K562 (cell line): Measurements from ENCODE around the gene GATA6. TPM values are rescaled to one million over a fixed set of nuclear protein-coding genes. Genes with fewer than 3 reads are reported as not detected.

Experiments used
- ATAC-seq: fragments of 200-7000 bp; cut with Tn5 transposase; 3 replicates; pipeline ENCODE4 v1.9.1; 2020; ENCODE audit warnings: moderate library complexity
- BruUV-seq: library from RNA; stranded (reverse); fragments of 400-500 nt; replicated peaks from 2 replicates; lab custom pipeline; 2021; lab: Mats Ljungman, UMichigan
- CTCF ChIA-PET: fragments of 300-600 bp; formaldehyde crosslinking; extraction: SDS; loops from one replicate; lab custom pipeline; 2021; ENCODE audit warnings: low intra/inter-chr PET ratio; lab: Yijun Ruan, JAX
- POLR2A ChIA-PET: fragments of 300-600, 350-650 bp; sonication (Branson Sonifier 250); formaldehyde crosslinking; extraction: SDS; loops from one replicate; lab custom pipeline; 2021; ENCODE audit warnings: antibody characterized with exemption, inconsistent platforms; lab: Yijun Ruan, JAX
- DNase-seq, 4 experiments: peaks; one replicate each; pipeline versions ENCODE4 v3.0.0 to v3.0.0-alpha.2; 2011 to 2018; ENCODE audit warnings: low spot score in 3 of 4, mixed read lengths in 3 of 4; ENCODE audit errors: extremely low read depth in 1 of 4
- FAIRE-seq: peaks from 2 replicates; lab custom pipeline; 2011; peaks lifted over from hg19 to GRCh38; lab: Jason Lieb, UNC
- H2AFZ ChIP-seq: 2 replicates; pipeline ENCODE4 v1.6.0; 2011; ENCODE audit warnings: low read depth, low read length, control low read depth, inconsistent platforms
- H3K27ac ChIP-seq: fragments of 200-600 bp; 3 replicates; pipeline ENCODE4 v1.8.0; 2011; ENCODE audit warnings: low read depth, mild to moderate bottlenecking, control low read depth, inconsistent platforms, low read length, moderate library complexity, mixed read lengths; ENCODE audit errors: extremely low read depth
- H3K27me3 ChIP-seq, 2 experiments: fragments of 300-600 bp in 1 of 2; 2 replicates in 1 of 2; 3 replicates in 1 of 2; pipeline versions ENCODE4 v1.6.0 to v1.8.0; 2011; ENCODE audit warnings: inconsistent platforms in 2 of 2, low read length in 2 of 2, mild to moderate bottlenecking in 1 of 2, mixed read lengths in 1 of 2, moderate library complexity in 1 of 2; ENCODE audit not compliant: control insufficient read depth in 2 of 2, insufficient read depth in 2 of 2
- H3K36me3 ChIP-seq: fragments of 300-600 bp; 3 replicates; pipeline ENCODE4 v1.8.0; 2011; ENCODE audit warnings: mild to moderate bottlenecking, low read length, inconsistent platforms; ENCODE audit not compliant: control insufficient read depth, insufficient read depth
- H3K4me1 ChIP-seq, 2 experiments: fragments of 200-600 bp in 1 of 2; replicated peaks in 1 of 2; 2 replicates in 1 of 2; 3 replicates in 1 of 2; pipeline versions ENCODE4 v1.5.1 to v1.8.0; 2011; ENCODE audit warnings: inconsistent platforms in 2 of 2, low read length in 2 of 2, mild to moderate bottlenecking in 1 of 2, mixed read lengths in 1 of 2, moderate library complexity in 1 of 2; ENCODE audit not compliant: control insufficient read depth in 2 of 2, insufficient read depth in 2 of 2
- H3K4me2 ChIP-seq: 2 replicates; pipeline ENCODE4 v1.6.1; 2011; ENCODE audit warnings: low read length, control low read depth, inconsistent platforms, mixed read lengths; ENCODE audit not compliant: insufficient read depth
- H3K4me3 ChIP-seq: fragments of 200-600 bp; sonication (generic), shearing (Covaris generic); 2 replicates; pipeline ENCODE4 v1.5.1; 2016; ENCODE audit warnings: control low read depth, inconsistent platforms
- H3K79me2 ChIP-seq: fragments of 200-600 bp; 3 replicates; pipeline ENCODE4 v1.8.0; 2011; ENCODE audit warnings: low read length, inconsistent platforms; ENCODE audit not compliant: control insufficient read depth, insufficient read depth
- H3K9ac ChIP-seq, 2 experiments: 2 replicates each; pipeline versions ENCODE4 v1.6.0 to v1.6.1; 2011; ENCODE audit warnings: low read depth in 2 of 2, low read length in 2 of 2, control low read depth in 1 of 2, inconsistent platforms in 1 of 2, mild to moderate bottlenecking in 1 of 2, mixed read lengths in 1 of 2; ENCODE audit not compliant: insufficient read depth in 1 of 2
- H3K9me1 ChIP-seq: one replicate; pipeline ENCODE4 v1.6.0; 2011; ENCODE audit warnings: inconsistent platforms, mild to moderate bottlenecking, low read length, moderate library complexity; ENCODE audit not compliant: control insufficient read depth, insufficient read depth
- H3K9me3 ChIP-seq: replicated peaks from 2 replicates; pipeline ENCODE4 v1.5.1; 2011; ENCODE audit warnings: low read depth, low read length, inconsistent platforms; ENCODE audit not compliant: control insufficient read depth, insufficient read depth
- H4K20me1 ChIP-seq: replicated peaks from 2 replicates; pipeline ENCODE4 v1.6.1; 2011; ENCODE audit warnings: low read length, inconsistent platforms, mixed read lengths; ENCODE audit not compliant: control insufficient read depth, insufficient read depth
- ATF4 ChIP-seq: fragments of 450-650 bp; formaldehyde crosslinking; IDR thresholded peaks from 2 replicates; pipeline ENCODE4 v1.4.0; 2022; ENCODE audit warnings: mild to moderate bottlenecking, moderate library complexity
- CBX5 ChIP-seq: IDR thresholded peaks from 2 replicates; pipeline ENCODE4 v1.6.1; 2014; ENCODE audit warnings: low read depth, borderline replicate concordance
- CREBBP ChIP-seq: IDR thresholded peaks from one replicate; pipeline ENCODE4 v1.6.1; 2012; ENCODE audit warnings: low read depth, mild to moderate bottlenecking, control low read depth, inconsistent platforms, low read length
- ERF ChIP-seq: fragments of 450-650 bp; formaldehyde crosslinking; IDR thresholded peaks from 2 replicates; pipeline ENCODE4 v1.4.0; 2020; ENCODE audit warnings: mild to moderate bottlenecking, mixed read lengths
- GABPA ChIP-seq: fragments of 200-800 bp; sonication (Bioruptor generic); conservative IDR thresholded peaks from 2 replicates; pipeline ENCODE4 v1.6.1; 2016; ENCODE audit warnings: low read depth, missing genetic modification characterization, missing compliant biosample characterization
- GATA2 ChIP-seq: sonication (generic); formaldehyde crosslinking; IDR thresholded peaks from 2 replicates; pipeline ENCODE4 v1.4.0; 2020; ENCODE audit warnings: mild to moderate bottlenecking, missing genetic modification reagents
- KAT7 ChIP-seq: sonication (generic); formaldehyde crosslinking; IDR thresholded peaks from 2 replicates; pipeline ENCODE4 v1.8.0; 2022; ENCODE audit warnings: missing genetic modification reagents, mild to moderate bottlenecking, borderline replicate concordance
- KDM4B ChIP-seq, 2 experiments: fragments of 450-650 bp in 1 of 2; sonication (generic) in 1 of 2; IDR thresholded peaks; 2 replicates each; pipeline ENCODE4 v1.6.1; 2016 to 2017; ENCODE audit warnings: borderline replicate concordance in 2 of 2, antibody characterized with exemption in 1 of 2, low read depth in 1 of 2, mild to moderate bottlenecking in 1 of 2
- MEF2A ChIP-seq: IDR thresholded peaks from 2 replicates; pipeline ENCODE4 v1.6.1; 2011; ENCODE audit warnings: low read depth, mild to moderate bottlenecking, low read length, moderate library complexity; ENCODE audit not compliant: control insufficient read depth
- NFYB ChIP-seq: IDR thresholded peaks from 2 replicates; pipeline ENCODE4 v1.6.1; 2011; ENCODE audit warnings: mild to moderate bottlenecking, moderate library complexity; ENCODE audit not compliant: insufficient read length; ENCODE audit errors: extremely low read depth
- OTX1 ChIP-seq: fragments of 450-650 bp; formaldehyde crosslinking; IDR thresholded peaks from 2 replicates; pipeline ENCODE4 v1.4.0; 2022; ENCODE audit warnings: mild to moderate bottlenecking
- PREB ChIP-seq: sonication (generic); formaldehyde crosslinking; IDR thresholded peaks from 2 replicates; pipeline ENCODE4 v1.8.1; 2023; ENCODE audit warnings: mild to moderate bottlenecking, missing genetic modification reagents
- SFPQ ChIP-seq: fragments of 200-400 bp; formaldehyde crosslinking; IDR thresholded peaks from 2 replicates; pipeline ENCODE4 v1.6.1; 2017; ENCODE audit warnings: mild to moderate bottlenecking, low read depth, low read length, moderate library complexity
- STAT5A ChIP-seq: IDR thresholded peaks from 2 replicates; pipeline ENCODE4 v1.6.1; 2012; ENCODE audit warnings: low read length, inconsistent platforms, borderline replicate concordance
- ZNF133 ChIP-seq: fragments of 250-450 bp; sonication (Bioruptor Pico); IDR thresholded peaks from 2 replicates; pipeline ENCODE4 v1.4.0; 2020; ENCODE audit warnings: mild to moderate bottlenecking
- ZNF398 ChIP-seq: fragments of 250-450 bp; sonication (Bioruptor Pico); IDR thresholded peaks from 2 replicates; pipeline ENCODE4 v1.8.0; 2021; ENCODE audit warnings: moderate library complexity, mild to moderate bottlenecking, inconsistent platforms
- ZNF696 ChIP-seq: fragments of 250-450 bp; sonication (Bioruptor Pico); conservative IDR thresholded peaks from 2 replicates; pipeline ENCODE4 v1.4.0; 2020; ENCODE audit warnings: mild to moderate bottlenecking, moderate library complexity
- WGBS: fragments of 100-300 bp; shearing (Covaris generic); methylation state at CpG from one replicate; pipeline ENCODE4 v1.1.6; 2016; ENCODE audit warnings: low coverage, mixed read lengths; ENCODE audit not compliant: insufficient coverage; ENCODE audit errors: missing lambda C conversion rate; 5-methylcytosine and 5-hydroxymethylcytosine counted together
- in situ Hi-C: fragments of 300-500 bp; cut with MboI; formaldehyde crosslinking; loops from 4 replicates; pipeline ENCODE4 v1.15.0; 2018; ENCODE audit warnings: inconsistent platforms, mixed read lengths
- intact Hi-C: fragments of 100-400 bp; cut with micrococcal nuclease; formaldehyde crosslinking; loops from 2 replicates; pipeline ENCODE4 v1.14.2; 2022
- polyA plus RNA-seq, 8 experiments: library from polyadenylated mRNA; depleted of rRNA in 4 of 8; stranded (reverse) in 5 of 8; unstranded in 3 of 8; fragments of >200 nt; fragmentation: Nextera tagmentation in 2 of 8; fragmentation: Illumina TruSeq in 1 of 8; extraction: Ambion mirVana in 2 of 8; extraction: Trizol in 1 of 8; gene quantifications; 2 replicates each; pipeline versions ENCODE4 v1.2.1 to v1.2.3, GENCODE V29; 2011 to 2014; ENCODE audit warnings: inconsistent platforms in 1 of 8, missing spikeins in 1 of 8
- total RNA-seq, 7 experiments: library from RNA; depleted of rRNA in 6 of 7; stranded (reverse); fragments of >200 nt in 6 of 7; fragmentation: Illumina TruSeq in 2 of 7; extraction: Trizol in 2 of 7; gene quantifications; 2 replicates each; pipeline versions ENCODE4 v1.2.1 to v1.2.3, GENCODE V29; 2011 to 2021; ENCODE audit warnings: low replicate concordance in 1 of 7

Gene GATA6
- total and polyA plus RNA-seq, 9 of the 15 experiments (the other 6 are each of a cell fraction or from before 2014, with no cell fraction given) = 0.01 to 0.24 (median 0.16) TPM; not detected in 5

- TF ChIP-seq ZNF696 = no peak
- no peak for TF ChIP-seq CBX5
- TF ChIP-seq MEF2A = no peak
- no peak for TF ChIP-seq GABPA (tag)
- TF ChIP-seq STAT5A = no peak
Observed at GRCh38 chr18:22191346-22191695, 21.9 kb downstream of the GATA6 start (continued).

- in situ Hi-C loops = no loop called here
- Histone ChIP-seq H2AFZ (no peak overlapping the region), H3K79me2 (no peaks in the 10 kb centered on the region), H3K4me1 (peaks cover 9 to 23% of the 10 kb centered on the region in 2 experiments; a peak in 4 of 5 replicates), H3K4me3 (no peak overlapping the region), H4K20me1 (no peaks in the 10 kb centered on the region), H3K9me1 (no peaks in the 10 kb centered on the region), H3K9me3 (no peaks in the 10 kb centered on the region), H3K27ac (no peak overlapping the region), H3K9ac (no peak overlapping the region), H3K36me3 (no peaks in the 10 kb centered on the region), H3K4me2 (no peak overlapping the region), H3K27me3 (no peaks in the 10 kb centered on the region)
- POLR2A ChIA-PET = no interaction called here
- FAIRE-seq = no peak
- WGBS = 66% methylated on average over 4 of the region's 4 CpGs
- CTCF ChIA-PET = interaction anchor here (0.6 kb wide), 1 partner anchor 225 kb away, joined by 6 read pairs; no protein-coding TSS in a partner anchor
- intact Hi-C loops = no loop called here
- DNase-seq = no peak
- no TSS peak for BruUV-seq
- no peak for ATAC-seq
- TF ChIP-seq KAT7 (CRISPR knock-in tag) (no peak), ZNF133 (CRISPR knock-in tag) (no peak), GATA2 (CRISPR knock-in tag) (no peak), ZNF398 (no peak), CREBBP (no peak), SFPQ (no peak), KDM4B (IDR thresholded peaks at IDR 0.05; ENCODE audit: borderline replicate concordance in 2 of 2, low read depth in 1 of 2) (no peak), ERF (CRISPR knock-in tag) (no peak), NFYB (no peak), OTX1 (CRISPR knock-in tag) (no peak), ATF4 (CRISPR knock-in tag) (no peak), PREB (CRISPR knock-in tag) (no peak)
Observed at GRCh38 chr18:22191923-22192322, 22.5 kb downstream of the GATA6 start.
